ENCODE results near the gene ITGA1.
A peak's percentile ranks its signal among the peaks of the same experiment; 100 is the strongest.

The ITGA1 gene

DNA sequence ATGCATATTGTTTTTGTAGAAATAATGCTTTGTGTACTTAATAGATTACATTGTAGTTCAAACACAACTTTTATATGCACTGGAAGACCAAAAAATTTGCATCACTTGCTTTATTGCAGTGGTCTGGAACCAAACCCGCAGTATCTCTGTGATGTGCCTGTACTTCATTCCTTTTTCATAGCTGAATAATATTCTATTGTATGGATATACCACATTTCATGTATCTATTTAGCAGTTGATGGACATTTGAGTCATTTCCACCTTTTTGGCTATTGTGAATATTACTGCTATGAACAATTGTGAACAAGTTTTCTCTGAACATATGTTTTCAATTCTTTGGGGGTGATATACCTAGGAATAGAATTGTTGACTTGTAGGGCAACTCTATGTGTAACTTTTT lies 40.1 kb downstream of the ITGA1 start:
- Histone ChIP-seq H3K4me3 (ENCODE audit: low read depth, low read length) (no peak overlapping the region), H2AFZ (ENCODE audit: low read length, unreplicated experiment) (no peak overlapping the region), H3K36me3 (ENCODE audit: insufficient read depth, low read length) (no peaks in the 10 kb centered on the region), H3K27me3 (ENCODE audit: insufficient read depth, low read length) (no peaks in the 10 kb centered on the region), H3K4me1 (ENCODE audit: control insufficient read depth, insufficient read depth, low read length, unreplicated experiment) (peaks cover 12% of the 10 kb centered on the region), H3K27ac (ENCODE audit: low read depth, low read length) (no peak overlapping the region), H3K79me2 (ENCODE audit: control insufficient read depth, insufficient read depth, low read length, unreplicated experiment) (no peaks in the 10 kb centered on the region)

DNA sequence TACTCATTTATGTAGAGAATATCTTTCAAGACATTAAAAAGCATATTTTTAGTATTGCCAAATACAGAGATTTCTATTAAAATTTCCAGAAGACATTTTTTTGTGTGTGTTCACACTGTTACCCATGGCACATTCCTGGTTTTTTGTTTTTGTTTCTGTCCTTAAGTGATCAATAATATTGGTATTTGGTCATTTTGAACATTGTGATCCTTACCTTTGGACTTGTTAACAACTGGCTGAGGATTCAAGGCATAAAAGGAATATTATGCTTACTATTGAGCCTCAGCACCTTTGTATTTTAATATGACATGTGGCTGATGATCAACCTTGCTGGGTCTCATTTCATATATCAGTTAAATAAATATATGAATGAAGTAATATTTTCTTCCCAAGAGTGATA lies 41.9 kb downstream of the ITGA1 start:
- Histone ChIP-seq H3K36me3 (ENCODE audit: insufficient read depth, low read length) (no peaks in the 10 kb centered on the region), H3K27ac (ENCODE audit: low read depth, low read length) (no peak overlapping the region), H3K79me2 (ENCODE audit: control insufficient read depth, insufficient read depth, low read length, unreplicated experiment) (no peaks in the 10 kb centered on the region)

DNA sequence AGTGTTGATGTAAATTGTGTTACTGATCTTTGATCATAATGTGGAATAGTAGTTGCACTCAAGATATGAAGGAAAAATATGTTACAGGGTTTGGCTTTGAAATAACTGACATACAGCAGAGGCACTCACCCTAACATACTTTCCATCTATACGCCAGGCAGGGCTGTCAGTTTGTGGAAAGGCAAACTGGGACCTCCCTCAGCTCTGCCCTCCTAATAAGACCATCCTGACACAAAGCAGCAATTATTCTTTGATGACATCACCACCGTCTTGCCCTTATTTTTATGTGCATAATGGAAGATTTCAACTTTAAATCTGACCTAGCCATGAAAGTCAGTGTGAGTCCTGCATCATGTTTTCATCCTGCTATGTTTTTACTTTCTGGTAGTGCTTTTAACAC lies 42.9 kb downstream of the ITGA1 start:
- Histone ChIP-seq H3K27me3 (ENCODE audit: insufficient read depth, low read length) (no peaks in the 10 kb centered on the region), H3K4me3 (ENCODE audit: low read depth, low read length) (no peak overlapping the region), H2AFZ (ENCODE audit: low read length, unreplicated experiment) (no peak overlapping the region), H3K79me2 (ENCODE audit: control insufficient read depth, insufficient read depth, low read length, unreplicated experiment) (no peaks in the 10 kb centered on the region), H3K27ac (ENCODE audit: low read depth, low read length) (no peak overlapping the region), H3K4me1 (ENCODE audit: control insufficient read depth, insufficient read depth, low read length, unreplicated experiment) (peaks cover 12% of the 10 kb centered on the region), H3K36me3 (ENCODE audit: insufficient read depth, low read length) (no peaks in the 10 kb centered on the region)

More for the DNA sequence above, 41.9 kb downstream of the ITGA1 start:
- Histone ChIP-seq H3K27me3 (ENCODE audit: insufficient read depth, low read length) (no peaks in the 10 kb centered on the region), H3K4me1 (ENCODE audit: control insufficient read depth, insufficient read depth, low read length, unreplicated experiment) (peaks cover 12% of the 10 kb centered on the region), H2AFZ (ENCODE audit: low read length, unreplicated experiment) (no peak overlapping the region), H3K4me3 (ENCODE audit: low read depth, low read length) (no peak overlapping the region)

DNA sequence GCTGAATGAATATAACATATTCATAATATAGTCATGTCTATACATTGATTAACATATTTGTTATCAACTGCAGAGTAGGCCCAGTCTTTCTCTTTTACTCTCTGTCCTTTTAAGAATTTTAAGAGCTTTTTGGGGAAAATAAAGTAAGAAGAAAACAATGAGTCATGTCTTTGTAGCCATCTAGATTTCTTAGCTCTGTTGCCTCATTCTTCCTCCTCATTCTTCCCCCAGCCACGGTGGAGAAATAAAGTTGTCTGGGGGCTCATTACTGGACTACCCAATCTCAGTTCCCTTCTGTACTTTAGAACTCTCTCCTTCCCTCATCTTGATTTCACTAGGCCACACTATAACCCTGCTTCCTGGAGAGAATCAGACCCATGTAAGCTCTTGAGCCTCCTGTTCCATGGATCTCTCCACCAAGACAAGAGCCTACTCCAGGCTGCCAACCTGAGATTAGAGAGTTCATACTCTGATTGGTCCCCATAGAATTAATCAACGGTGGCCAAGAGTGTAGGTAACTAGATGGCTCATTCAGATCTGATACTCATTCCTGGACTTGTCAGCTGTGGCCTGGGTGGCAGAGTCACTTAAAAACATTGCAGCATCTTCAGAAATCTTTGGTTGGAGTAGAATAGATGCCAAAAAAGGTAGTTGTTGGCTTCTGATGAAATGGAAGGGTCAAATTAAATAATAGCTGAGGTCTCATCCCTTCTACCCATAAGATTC lies 44.2 kb downstream of the ITGA1 start:
- no peak overlapping the region for H3K4me3 ChIP-seq (ENCODE audit: low read depth, low read length)
- no peak overlapping the region for H3K27ac ChIP-seq (ENCODE audit: low read depth, low read length)
- no peaks in the 10 kb centered on the region for H3K27me3 ChIP-seq (ENCODE audit: insufficient read depth, low read length)
- H3K4me1 ChIP-seq (ENCODE audit: control insufficient read depth, insufficient read depth, low read length, unreplicated experiment) = peaks cover 13% of the 10 kb centered on the region
- H2AFZ ChIP-seq (ENCODE audit: low read length, unreplicated experiment) = no peak overlapping the region
- no peaks in the 10 kb centered on the region for H3K79me2 ChIP-seq (ENCODE audit: control insufficient read depth, insufficient read depth, low read length, unreplicated experiment)
- H3K36me3 ChIP-seq (ENCODE audit: insufficient read depth, low read length) = no peaks in the 10 kb centered on the region

DNA sequence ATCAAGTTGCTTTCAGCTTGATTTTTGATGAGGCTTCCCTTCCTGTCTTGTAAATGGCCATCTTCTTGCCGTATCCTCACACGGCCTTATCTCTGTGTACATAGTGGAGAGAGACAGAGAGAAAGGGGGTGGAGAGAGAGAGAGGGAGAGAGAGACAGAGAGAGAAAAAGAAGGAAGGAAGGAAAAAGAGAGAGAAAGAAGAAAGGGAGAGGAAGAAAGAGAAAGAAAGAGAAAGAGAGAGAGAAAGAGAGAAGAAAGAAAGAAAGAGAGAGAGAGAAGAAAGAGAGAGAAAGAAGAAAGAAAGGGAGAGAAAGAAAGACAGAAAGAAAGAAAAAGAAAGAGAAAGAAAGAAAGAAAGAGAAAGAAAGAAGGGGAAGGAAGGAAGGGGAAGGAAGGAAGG lies 46.6 kb downstream of the ITGA1 start:
- H3K27ac ChIP-seq (ENCODE audit: low read depth, low read length) = no peak overlapping the region
- no peaks in the 10 kb centered on the region for H3K36me3 ChIP-seq (ENCODE audit: insufficient read depth, low read length)
- no peaks in the 10 kb centered on the region for H3K79me2 ChIP-seq (ENCODE audit: control insufficient read depth, insufficient read depth, low read length, unreplicated experiment)
- H3K27me3 ChIP-seq (ENCODE audit: insufficient read depth, low read length) = no peaks in the 10 kb centered on the region
- H2AFZ ChIP-seq (ENCODE audit: low read length, unreplicated experiment) = no peak overlapping the region
- H3K4me3 ChIP-seq (ENCODE audit: low read depth, low read length) = no peak overlapping the region
- H3K4me1 ChIP-seq (ENCODE audit: control insufficient read depth, insufficient read depth, low read length, unreplicated experiment) = peaks cover 32% of the 10 kb centered on the region

DNA sequence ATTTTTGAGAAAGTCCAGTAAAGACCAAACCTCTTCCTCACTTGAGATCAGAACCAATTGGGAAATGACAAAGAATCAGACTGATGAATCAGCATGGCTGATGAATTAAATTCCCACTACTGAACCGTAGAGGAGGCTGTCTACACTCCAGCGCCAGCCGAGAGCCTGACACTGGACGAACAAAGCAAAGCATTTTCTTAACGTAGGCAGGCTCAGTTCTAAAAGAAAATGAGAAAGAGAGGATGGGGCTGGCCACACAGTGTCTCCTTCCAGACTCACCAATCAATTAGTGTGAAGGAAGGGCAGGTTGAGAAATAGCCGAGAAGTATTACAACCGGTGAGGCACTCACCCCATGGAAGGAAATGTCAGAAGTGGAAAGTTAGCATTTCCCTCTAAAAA lies 49.4 kb downstream of the ITGA1 start:
- H3K4me3 ChIP-seq (ENCODE audit: low read depth, low read length) = peak overlapping the region; percentile 34; the same call in 1 of the 2 replicates
- H2AFZ ChIP-seq (ENCODE audit: low read length, unreplicated experiment) = no peak overlapping the region
- no peaks in the 10 kb centered on the region for H3K36me3 ChIP-seq (ENCODE audit: insufficient read depth, low read length)
- H3K27me3 ChIP-seq (ENCODE audit: insufficient read depth, low read length) = no peaks in the 10 kb centered on the region
- peaks cover 3% of the 10 kb centered on the region for H3K79me2 ChIP-seq (ENCODE audit: control insufficient read depth, insufficient read depth, low read length, unreplicated experiment)
- peaks cover 31% of the 10 kb centered on the region for H3K4me1 ChIP-seq (ENCODE audit: control insufficient read depth, insufficient read depth, low read length, unreplicated experiment)
- H3K27ac ChIP-seq (ENCODE audit: low read depth, low read length) = peak overlapping the region; percentile 70

DNA sequence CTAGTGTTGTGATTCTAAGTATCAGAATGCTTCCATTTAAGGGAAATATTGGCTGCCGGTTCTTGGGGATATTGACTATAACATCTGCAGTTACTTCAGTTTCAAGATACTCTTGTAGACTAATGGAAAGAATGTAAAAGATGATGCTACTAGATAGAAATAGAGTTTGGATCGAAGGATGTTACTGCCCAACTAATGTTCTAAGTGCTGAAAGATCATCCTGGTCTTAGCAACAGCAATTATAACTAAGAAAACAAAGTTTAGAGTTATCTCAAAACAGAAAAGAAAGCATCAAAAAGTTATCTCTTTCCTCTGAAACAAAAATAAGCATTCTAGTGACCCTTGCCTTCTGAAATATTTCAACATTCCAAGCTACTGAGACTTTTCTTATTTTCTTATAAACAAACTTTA lies 49.9 kb downstream of the ITGA1 start:
- peak overlapping the region; percentile 34 for H3K4me3 ChIP-seq (ENCODE audit: low read depth, low read length)

DNA sequence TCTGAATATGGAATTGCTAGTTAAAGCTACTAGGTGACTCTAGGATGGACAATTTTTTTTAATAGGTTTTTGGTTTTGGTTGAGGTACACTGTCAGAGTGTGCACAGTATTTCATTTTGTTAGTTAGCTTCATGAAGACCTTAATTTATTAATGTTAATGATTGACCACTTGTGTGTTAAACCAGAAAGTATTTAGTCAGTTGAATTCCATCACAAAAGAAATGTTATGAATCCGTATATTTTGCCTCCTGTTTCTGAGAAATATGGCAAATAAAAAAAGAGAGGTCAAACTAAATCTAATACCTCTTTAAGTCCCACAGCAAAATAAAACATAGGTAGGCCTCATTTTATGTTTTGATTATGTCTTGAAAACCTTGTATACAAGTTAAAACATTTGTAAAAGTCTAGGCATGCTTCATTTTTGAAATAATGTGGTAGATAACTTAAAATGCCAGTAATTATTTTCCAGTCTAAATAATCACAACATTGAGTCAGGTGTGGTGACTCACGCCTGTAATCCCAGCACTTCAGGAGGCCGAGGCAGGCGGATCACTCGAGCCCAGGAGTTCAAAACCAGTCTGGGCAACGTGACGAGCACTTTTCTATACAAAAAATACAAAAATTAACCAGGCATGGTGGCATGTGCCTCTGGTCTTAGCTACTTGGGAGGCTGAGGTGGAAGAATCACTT lies 50.8 kb downstream of the ITGA1 start:
- H2AFZ ChIP-seq (ENCODE audit: low read length, unreplicated experiment) = peak overlapping the region; percentile 35
- peak overlapping the region; percentile 70 for H3K27ac ChIP-seq (ENCODE audit: low read depth, low read length)

More for the DNA sequence above, 49.9 kb downstream of the ITGA1 start:
- H3K27me3 ChIP-seq (ENCODE audit: insufficient read depth, low read length) = no peaks in the 10 kb centered on the region
- peak overlapping the region; percentile 70 for H3K27ac ChIP-seq (ENCODE audit: low read depth, low read length)
- peak overlapping the region; percentile 35 for H2AFZ ChIP-seq (ENCODE audit: low read length, unreplicated experiment)
- H3K4me1 ChIP-seq (ENCODE audit: control insufficient read depth, insufficient read depth, low read length, unreplicated experiment) = peaks cover 30% of the 10 kb centered on the region
- H3K79me2 ChIP-seq (ENCODE audit: control insufficient read depth, insufficient read depth, low read length, unreplicated experiment) = peaks cover 3% of the 10 kb centered on the region
- no peaks in the 10 kb centered on the region for H3K36me3 ChIP-seq (ENCODE audit: insufficient read depth, low read length)

DNA sequence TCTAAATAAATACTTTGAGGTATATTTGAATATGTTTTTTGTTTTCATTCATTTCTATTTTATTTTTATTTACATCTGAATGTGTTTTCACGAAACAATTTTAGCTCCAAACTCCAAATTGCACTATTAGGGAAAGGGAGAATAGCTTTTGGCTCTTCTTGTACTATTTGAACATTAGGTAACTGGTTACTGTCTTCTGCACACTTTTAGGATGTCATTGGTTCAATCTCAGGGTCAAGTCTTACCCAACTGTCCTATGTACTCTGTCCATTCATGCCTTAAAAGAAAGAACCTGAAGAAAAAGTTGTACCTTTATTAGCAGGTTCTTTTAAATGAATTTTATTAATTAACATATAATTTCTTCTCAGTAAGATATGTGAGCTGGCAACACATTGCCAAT lies 51.6 kb downstream of the ITGA1 start:
- Histone ChIP-seq H3K4me1 (ENCODE audit: control insufficient read depth, insufficient read depth, low read length, unreplicated experiment) (peaks cover 34% of the 10 kb centered on the region), H3K79me2 (ENCODE audit: control insufficient read depth, insufficient read depth, low read length, unreplicated experiment) (peaks cover 3% of the 10 kb centered on the region), H2AFZ (ENCODE audit: low read length, unreplicated experiment) (no peak overlapping the region), H3K4me3 (ENCODE audit: low read depth, low read length) (no peak overlapping the region), H3K27ac (ENCODE audit: low read depth, low read length) (no peak overlapping the region), H3K36me3 (ENCODE audit: insufficient read depth, low read length) (no peaks in the 10 kb centered on the region), H3K27me3 (ENCODE audit: insufficient read depth, low read length) (no peaks in the 10 kb centered on the region)

More for the DNA sequence above, 50.8 kb downstream of the ITGA1 start:
- no peaks in the 10 kb centered on the region for H3K27me3 ChIP-seq (ENCODE audit: insufficient read depth, low read length)
- H3K79me2 ChIP-seq (ENCODE audit: control insufficient read depth, insufficient read depth, low read length, unreplicated experiment) = peaks cover 3% of the 10 kb centered on the region
- H3K4me3 ChIP-seq (ENCODE audit: low read depth, low read length) = peak overlapping the region; percentile 34
- peaks cover 30% of the 10 kb centered on the region for H3K4me1 ChIP-seq (ENCODE audit: control insufficient read depth, insufficient read depth, low read length, unreplicated experiment)
- no peaks in the 10 kb centered on the region for H3K36me3 ChIP-seq (ENCODE audit: insufficient read depth, low read length)

DNA sequence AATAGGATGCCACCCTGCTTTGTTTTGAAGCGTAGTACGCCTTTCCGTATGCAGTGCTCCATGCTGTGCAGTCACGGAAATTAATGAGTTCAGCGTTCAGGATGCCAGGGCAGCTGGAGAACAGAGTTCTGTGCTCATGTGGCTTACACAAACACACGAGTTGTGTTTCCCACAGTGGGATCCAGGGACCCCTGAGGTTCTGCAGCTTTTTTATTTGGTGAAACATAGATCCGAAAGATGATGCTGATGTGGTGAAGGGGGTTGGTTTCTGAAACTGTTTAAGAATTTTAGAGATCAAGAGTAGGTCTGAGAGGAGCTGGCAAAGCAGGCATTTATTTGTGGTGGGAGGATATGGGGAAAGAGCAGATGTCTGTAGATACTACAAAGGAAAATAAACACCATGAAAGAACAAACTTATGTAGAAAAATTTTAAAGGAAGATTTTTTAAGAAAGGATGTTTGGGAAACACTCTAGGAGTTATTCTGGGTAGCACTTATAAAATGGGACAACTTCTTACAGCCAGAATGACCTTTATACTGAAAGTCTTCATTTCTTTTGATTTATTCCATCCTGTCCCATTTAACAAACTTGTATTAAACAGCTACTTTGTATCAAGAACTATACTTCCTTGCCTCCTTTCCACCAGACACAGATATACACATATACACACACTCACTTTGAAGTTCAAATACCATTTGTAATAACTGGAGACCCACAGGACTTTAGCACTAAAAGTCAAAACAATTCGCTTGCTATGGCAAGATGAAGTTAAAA lies 52.7 kb downstream of the ITGA1 start:
- H3K36me3 ChIP-seq (ENCODE audit: insufficient read depth, low read length) = no peaks in the 10 kb centered on the region
- no peak overlapping the region for H3K27ac ChIP-seq (ENCODE audit: low read depth, low read length)

More for the DNA sequence above, 52.7 kb downstream of the ITGA1 start:
- no peak overlapping the region for H3K4me3 ChIP-seq (ENCODE audit: low read depth, low read length)
- peak overlapping the region; percentile 36 for H2AFZ ChIP-seq (ENCODE audit: low read length, unreplicated experiment)
- H3K27me3 ChIP-seq (ENCODE audit: insufficient read depth, low read length) = no peaks in the 10 kb centered on the region
- peaks cover 3% of the 10 kb centered on the region for H3K79me2 ChIP-seq (ENCODE audit: control insufficient read depth, insufficient read depth, low read length, unreplicated experiment)
- peaks cover 46% of the 10 kb centered on the region for H3K4me1 ChIP-seq (ENCODE audit: control insufficient read depth, insufficient read depth, low read length, unreplicated experiment)
